Muscle layer of colon (tissue), 2 donors: ENCODE measurements around the gene ZC3H8.

Experiments
- H3K27ac ChIP-seq: one replicate; pipeline ENCODE4 v1.7.0; 2013; ENCODE audit warnings: low read depth, mild to moderate bottlenecking, low read length, moderate library complexity
- H3K27me3 ChIP-seq, 2 donors: one replicate each; pipeline ENCODE4 v1.7.0; 2013; ENCODE audit warnings: low read length in 2 of 2, mild to moderate bottlenecking in 2 of 2; ENCODE audit not compliant: insufficient read depth in 2 of 2, control insufficient read depth in 1 of 2
- H3K36me3 ChIP-seq: one replicate; pipeline ENCODE4 v1.7.0; 2013; ENCODE audit warnings: mild to moderate bottlenecking, low read length; ENCODE audit not compliant: insufficient read depth
- H3K4me1 ChIP-seq: one replicate; pipeline ENCODE4 v1.7.0; 2013; ENCODE audit warnings: mild to moderate bottlenecking, low read length; ENCODE audit not compliant: insufficient read depth
- H3K4me3 ChIP-seq, 2 donors: one replicate each; pipeline ENCODE4 v1.7.0; 2013; ENCODE audit warnings: low read length in 2 of 2, low read depth in 1 of 2, mild to moderate bottlenecking in 1 of 2, moderate library complexity in 1 of 2
- H3K9ac ChIP-seq: one replicate; pipeline ENCODE4 v1.7.0; 2013; ENCODE audit warnings: low read length
- H3K9me3 ChIP-seq: one replicate; pipeline ENCODE4 v1.7.0; 2013; ENCODE audit warnings: mild to moderate bottlenecking, low read length
- donor health status: abdominal sarcoma.
- donor health status: Adenocarcinoma of cecum.

The ZC3H8 gene

DNA sequence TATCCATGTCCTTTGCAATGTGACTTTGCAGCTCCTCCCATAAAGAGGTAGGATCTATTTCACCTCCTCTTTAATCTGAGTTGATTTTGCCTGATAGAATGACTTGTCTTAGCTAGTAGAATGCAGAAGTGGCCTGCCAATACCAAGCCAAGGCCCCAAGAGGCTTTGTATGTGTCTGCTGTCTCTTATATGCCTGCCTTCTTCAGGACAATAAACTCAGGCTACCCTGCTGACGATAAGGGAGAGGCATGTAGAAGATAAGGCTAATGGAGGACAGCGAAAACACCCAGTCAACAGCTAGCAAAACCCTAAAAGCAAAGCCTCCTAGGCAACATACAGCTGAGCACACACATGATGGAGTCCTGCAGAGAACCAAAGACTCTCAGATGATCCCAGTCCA, 1.8 kb upstream of the ZC3H8 start:
- Histone ChIP-seq H3K4me3 (no peak overlapping the region), H3K27ac (no peak overlapping the region), H3K4me1 (peaks cover 7% of the 10 kb centered on the region), H3K9me3 (no peaks in the 10 kb centered on the region), H3K36me3 (no peaks in the 10 kb centered on the region), H3K27me3 (no peaks in the 10 kb centered on the region), H3K9ac (no peak overlapping the region)

DNA sequence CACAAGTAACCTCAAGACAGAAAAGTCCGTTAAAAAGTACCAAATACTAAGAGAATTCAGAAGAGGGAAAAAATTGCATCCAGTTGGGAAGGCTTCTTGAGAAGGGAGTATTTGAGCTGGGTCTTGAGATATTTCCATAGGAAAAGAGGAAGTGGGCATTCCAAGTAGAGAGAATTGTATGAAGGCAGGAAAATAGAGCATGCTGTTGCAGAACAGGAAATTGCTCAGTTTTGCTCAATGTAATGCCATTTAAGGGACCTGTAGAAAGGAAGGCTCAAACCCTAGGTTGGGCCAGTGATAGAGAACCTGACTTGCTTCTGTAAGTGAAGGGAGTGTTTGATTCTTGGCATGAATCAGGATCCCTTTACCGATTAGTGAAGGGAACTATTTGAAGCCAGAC, 1.0 kb upstream of the ZC3H8 start:
- Histone ChIP-seq H3K9me3 (no peaks in the 10 kb centered on the region), H3K36me3 (no peaks in the 10 kb centered on the region), H3K27me3 (no peaks in the 10 kb centered on the region), H3K27ac (no peak overlapping the region), H3K9ac (no peak overlapping the region), H3K4me3 (no peak overlapping the region), H3K4me1 (peaks cover 7% of the 10 kb centered on the region)

DNA sequence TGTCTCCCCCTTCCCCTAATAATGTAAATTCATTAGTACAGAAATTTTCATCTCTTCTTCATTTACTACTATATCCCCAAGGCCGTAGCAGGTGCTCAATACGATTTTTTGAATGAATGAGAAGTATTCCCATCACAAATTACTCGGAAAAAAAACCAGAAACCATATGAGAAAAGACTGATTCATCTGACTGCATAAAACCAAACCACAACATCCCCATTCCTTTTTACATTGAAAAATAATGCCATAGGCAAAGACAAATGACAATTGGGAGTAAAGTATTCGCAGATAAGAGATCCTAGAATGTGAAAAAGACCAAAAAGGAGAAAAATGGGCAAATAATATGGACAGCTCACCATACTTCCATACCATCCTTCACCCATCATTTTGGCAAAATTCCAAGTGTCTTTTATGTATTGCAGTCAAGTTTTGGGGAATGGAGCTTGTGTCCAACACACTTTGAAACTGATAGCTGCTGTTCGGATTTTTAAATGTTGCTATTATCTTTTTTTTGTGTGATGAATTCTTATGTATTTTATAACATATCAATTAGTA, 1.5 kb downstream of the ZC3H8 start:
- peaks cover 7% of the 10 kb centered on the region for H3K4me1 ChIP-seq
- H3K27ac ChIP-seq: no peak overlapping the region
- H3K27me3 ChIP-seq: no peaks in the 10 kb centered on the region
- no peaks in the 10 kb centered on the region for H3K9me3 ChIP-seq
- no peak overlapping the region for H3K4me3 ChIP-seq
- H3K9ac ChIP-seq: no peak overlapping the region
- H3K36me3 ChIP-seq: no peaks in the 10 kb centered on the region

DNA sequence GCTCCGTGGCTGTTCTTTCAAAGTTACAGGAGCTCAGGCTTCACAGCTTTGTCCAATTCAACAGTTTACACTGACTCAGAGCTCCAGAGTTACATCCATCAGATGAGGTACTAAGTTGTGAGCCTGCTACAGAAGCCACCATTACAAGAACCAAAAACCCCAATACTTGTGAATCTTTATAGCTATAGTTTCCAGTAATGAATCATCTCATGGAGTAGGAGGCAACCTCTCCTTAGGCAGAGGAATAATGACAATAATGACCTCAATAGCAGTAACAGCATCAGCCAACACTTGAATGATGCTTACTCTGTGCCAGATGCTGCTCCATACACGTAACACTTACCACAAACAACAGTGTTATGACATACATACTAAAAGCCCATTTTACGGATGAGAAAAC, 3.6 kb downstream of the ZC3H8 start:
- Histone ChIP-seq H3K9ac (no peak overlapping the region), H3K4me3 (no peak overlapping the region), H3K36me3 (no peaks in the 10 kb centered on the region), H3K4me1 (peaks cover 7% of the 10 kb centered on the region), H3K27ac (no peak overlapping the region), H3K9me3 (no peaks in the 10 kb centered on the region), H3K27me3 (no peaks in the 10 kb centered on the region)

DNA sequence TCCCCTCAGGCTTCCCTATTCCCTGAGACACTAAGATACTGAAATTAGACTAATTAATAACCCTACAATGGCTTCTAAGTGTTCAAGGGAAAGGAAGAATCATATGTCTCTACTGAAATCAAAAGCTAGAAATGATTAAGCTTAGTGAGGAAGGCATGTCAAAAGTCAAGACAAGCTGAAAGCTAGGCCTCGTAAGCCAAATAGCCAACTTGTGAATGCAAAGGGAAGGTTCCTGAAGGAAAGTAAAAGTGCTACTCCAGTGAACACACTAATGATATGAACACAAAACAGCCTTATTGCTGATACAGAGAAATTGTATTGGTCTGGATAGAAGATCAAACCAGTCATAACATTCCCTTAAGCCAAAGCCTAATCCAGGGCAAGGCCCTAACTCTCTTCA, 10.0 kb downstream of the ZC3H8 start:
- Histone ChIP-seq H3K27ac (no peak overlapping the region), H3K27me3 (no peaks in the 10 kb centered on the region), H3K4me1 (no peaks in the 10 kb centered on the region), H3K9me3 (no peaks in the 10 kb centered on the region), H3K36me3 (no peaks in the 10 kb centered on the region), H3K4me3 (no peak overlapping the region), H3K9ac (no peak overlapping the region)

DNA sequence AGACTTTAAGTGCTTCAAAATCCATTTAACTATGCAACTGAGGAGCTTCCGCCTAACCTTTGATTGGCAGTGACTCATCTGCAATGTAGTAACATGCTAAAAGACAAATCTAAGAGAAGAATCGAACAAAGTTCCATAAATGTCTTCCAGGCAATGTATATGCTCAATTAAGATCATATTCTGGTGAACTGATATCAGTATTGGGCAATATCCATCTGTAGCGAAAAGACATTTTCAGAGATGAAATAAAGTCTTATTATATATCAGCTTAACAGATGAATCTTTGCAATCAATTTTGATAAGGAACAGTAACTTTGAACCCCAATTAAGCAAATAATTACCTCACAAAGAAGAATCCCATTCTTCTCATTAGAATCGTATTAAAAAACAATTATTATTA, 11.6 kb downstream of the ZC3H8 start:
- Histone ChIP-seq H3K4me1 (no peaks in the 10 kb centered on the region), H3K4me3 (no peak overlapping the region), H3K27ac (no peak overlapping the region), H3K9me3 (no peaks in the 10 kb centered on the region), H3K36me3 (no peaks in the 10 kb centered on the region), H3K9ac (no peak overlapping the region), H3K27me3 (no peaks in the 10 kb centered on the region)

DNA sequence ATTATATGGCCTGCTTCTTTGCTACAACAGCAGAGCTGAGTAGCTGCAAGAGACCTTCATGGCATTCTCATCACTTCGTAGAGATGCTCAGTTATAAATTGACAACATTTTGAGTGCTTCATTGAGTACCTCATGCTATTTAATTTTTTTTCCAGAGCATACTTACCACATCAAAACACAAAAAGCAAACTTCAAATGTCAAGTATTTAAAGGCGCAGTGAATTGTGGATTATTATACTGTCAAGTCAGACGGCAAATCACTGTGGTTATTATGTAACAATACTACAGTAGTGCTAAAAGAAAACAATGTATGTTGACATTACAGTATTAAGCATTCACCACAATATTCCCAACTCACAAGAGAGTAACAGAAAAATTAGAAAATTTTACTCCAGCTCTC, 12.5 kb downstream of the ZC3H8 start:
- no peak overlapping the region for H3K4me3 ChIP-seq
- no peak overlapping the region for H3K9ac ChIP-seq
- H3K4me1 ChIP-seq: no peaks in the 10 kb centered on the region
- H3K27me3 ChIP-seq: no peaks in the 10 kb centered on the region
- no peaks in the 10 kb centered on the region for H3K36me3 ChIP-seq
- H3K9me3 ChIP-seq: no peaks in the 10 kb centered on the region
- H3K27ac ChIP-seq: no peak overlapping the region

DNA sequence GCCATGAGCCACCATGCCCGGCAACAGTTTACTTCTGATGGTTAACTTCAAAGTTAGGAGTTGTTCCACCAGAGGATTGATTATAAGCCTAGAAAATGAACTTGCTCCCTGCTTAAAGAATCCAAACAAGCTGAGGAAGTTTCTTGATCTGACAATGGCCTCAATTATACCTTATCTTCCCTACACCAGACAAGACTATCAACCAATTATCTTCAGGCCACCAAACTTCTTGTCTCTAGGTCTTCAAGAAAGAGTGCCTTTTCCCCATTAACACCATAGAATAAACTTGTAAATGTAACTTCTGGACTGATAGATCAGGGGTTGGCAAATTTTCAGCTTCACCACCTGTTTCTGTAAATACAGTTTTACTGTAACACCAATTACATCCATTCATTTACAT, 15.0 kb downstream of the ZC3H8 start:
- H3K27ac ChIP-seq: no peak overlapping the region

DNA sequence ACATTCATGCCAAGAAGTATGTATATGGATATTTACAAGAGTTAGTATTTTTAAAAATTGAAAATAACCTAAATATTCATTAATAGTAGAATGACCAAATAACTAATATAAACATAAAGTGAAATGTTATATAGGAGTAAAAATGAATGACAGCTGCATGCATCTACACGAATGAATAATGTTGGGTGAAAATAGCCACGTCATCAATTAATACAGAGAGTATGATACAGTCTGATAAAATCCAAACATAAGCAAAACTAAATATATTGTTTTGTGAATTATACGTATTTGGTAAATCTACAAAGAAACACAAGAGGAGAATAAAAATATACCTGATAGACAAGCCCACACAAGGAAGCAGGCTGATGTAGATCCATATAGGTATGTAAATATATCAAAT, 24.5 kb downstream of the ZC3H8 start:
- H3K4me1 ChIP-seq: no peaks in the 10 kb centered on the region
- no peak overlapping the region for H3K27ac ChIP-seq
- no peak overlapping the region for H3K9ac ChIP-seq
- no peak overlapping the region for H3K4me3 ChIP-seq
- H3K36me3 ChIP-seq: no peaks in the 10 kb centered on the region
- no peaks in the 10 kb centered on the region for H3K9me3 ChIP-seq
- H3K27me3 ChIP-seq: no peaks in the 10 kb centered on the region

More for the DNA sequence above, 15.0 kb downstream of the ZC3H8 start:
- H3K9me3 ChIP-seq: no peaks in the 10 kb centered on the region
- H3K9ac ChIP-seq: no peak overlapping the region
- H3K4me1 ChIP-seq: no peaks in the 10 kb centered on the region
- no peaks in the 10 kb centered on the region for H3K36me3 ChIP-seq
- H3K27me3 ChIP-seq: no peaks in the 10 kb centered on the region
- H3K4me3 ChIP-seq: no peak overlapping the region

DNA sequence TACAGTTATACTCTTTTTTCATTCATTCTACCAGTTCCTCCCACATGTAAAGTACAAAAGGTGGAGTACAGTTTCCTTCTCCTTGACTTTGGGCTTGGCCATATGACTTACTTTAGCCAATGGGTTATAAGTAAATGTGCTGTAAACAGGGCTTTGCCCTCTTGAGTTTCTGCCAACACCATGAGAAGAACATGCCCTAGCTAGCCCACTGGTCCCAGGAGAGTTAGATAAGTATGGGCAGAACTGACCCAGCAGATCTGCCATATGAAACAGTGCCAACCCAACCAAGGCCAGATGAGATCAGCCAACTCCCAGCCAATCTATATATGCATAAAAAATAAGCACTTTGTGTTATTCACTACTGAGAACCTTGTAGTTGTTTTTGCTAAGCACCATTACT, 25.5 kb downstream of the ZC3H8 start:
- no peak overlapping the region for H3K9ac ChIP-seq
- no peaks in the 10 kb centered on the region for H3K4me1 ChIP-seq
- no peaks in the 10 kb centered on the region for H3K27me3 ChIP-seq
- no peaks in the 10 kb centered on the region for H3K36me3 ChIP-seq
- no peak overlapping the region for H3K27ac ChIP-seq
- no peaks in the 10 kb centered on the region for H3K9me3 ChIP-seq
- H3K4me3 ChIP-seq: no peak overlapping the region

DNA sequence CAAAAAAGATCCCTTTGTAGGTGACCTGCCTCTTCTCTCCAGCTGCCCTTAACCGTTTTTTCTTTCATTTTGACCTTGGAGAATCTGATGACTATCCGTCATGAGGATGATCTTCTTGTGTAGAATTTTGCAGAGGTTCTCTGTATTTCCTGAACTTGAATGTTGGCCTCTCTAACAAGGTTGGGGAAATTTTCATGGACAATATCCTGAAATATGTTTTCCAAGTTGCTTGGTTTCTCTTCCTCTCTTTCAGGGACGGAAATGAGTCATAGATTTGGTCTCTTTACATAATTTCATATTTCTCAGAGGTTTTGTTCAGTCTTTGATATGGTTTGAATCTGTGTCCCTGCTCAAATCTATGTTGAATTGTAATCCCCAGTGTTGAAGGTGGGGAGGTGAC, 34.0 kb downstream of the ZC3H8 start:
- H3K9me3 ChIP-seq: no peaks in the 10 kb centered on the region
- no peaks in the 10 kb centered on the region for H3K4me1 ChIP-seq
- no peaks in the 10 kb centered on the region for H3K27me3 ChIP-seq
- H3K27ac ChIP-seq: no peak overlapping the region
- H3K36me3 ChIP-seq: peaks cover 5% of the 10 kb centered on the region
- H3K4me3 ChIP-seq: no peak overlapping the region
- no peak overlapping the region for H3K9ac ChIP-seq

DNA sequence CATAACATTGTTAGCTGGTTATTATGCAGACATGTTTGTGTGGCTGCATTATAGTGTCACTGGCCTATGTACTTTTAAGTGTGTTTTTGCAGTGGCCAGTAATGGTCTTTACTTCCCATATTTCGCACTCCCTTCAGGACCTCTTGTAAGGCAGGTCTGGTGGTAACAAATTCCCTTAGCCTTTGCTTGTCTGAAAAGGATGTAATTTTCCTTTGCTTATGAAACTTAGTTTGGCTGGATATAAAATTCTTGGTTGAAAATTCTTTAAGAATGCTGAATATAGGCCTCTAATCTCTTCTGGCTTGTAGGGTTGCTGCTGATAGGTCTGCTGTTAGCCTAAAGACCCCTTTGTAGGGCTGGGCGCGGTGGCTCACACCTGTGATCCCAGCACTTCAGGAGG, 34.7 kb downstream of the ZC3H8 start:
- Histone ChIP-seq H3K27me3 (no peaks in the 10 kb centered on the region), H3K27ac (no peak overlapping the region), H3K9ac (no peak overlapping the region), H3K9me3 (no peaks in the 10 kb centered on the region), H3K4me3 (no peak overlapping the region), H3K4me1 (no peaks in the 10 kb centered on the region), H3K36me3 (peaks cover 7% of the 10 kb centered on the region)
